T-helper 1 cell (primary cell): ENCODE measurements around the gene BCL7A.
A peak's percentile ranks its signal among the peaks of the same experiment; 100 is the strongest.

Source experiments
- DNase-seq, 5 donors: peaks; one replicate each; pipeline ENCODE4 v3.0.0-alpha.2; 2012 to 2020

The BCL7A gene

GRCh38 chr12:122079532-122080081 is 57.9 kb downstream of the BCL7A start:
- DNase-seq: no peak

- no peak for DNase-seq
Observed at GRCh38 chr12:122080149-122081082, 58.7 kb downstream of the BCL7A start.

- DNase-seq: peak in 1 of 5 donors; percentile 36
Observed at GRCh38 chr12:122081083-122081696, 59.5 kb downstream of the BCL7A start.

- DNase-seq: peak in 3 of 5 donors; percentile 26 to 75 (median 43)
Observed at GRCh38 chr12:122081697-122082221, 60.1 kb downstream of the BCL7A start.

GRCh38 chr12:122082621-122083356 is 61.1 kb downstream of the BCL7A start:
- DNase-seq: peak in 1 of 5 donors; percentile 19

- DNase-seq: no peak
Observed at GRCh38 chr12:122084857-122085405, 63.2 kb downstream of the BCL7A start.

GRCh38 chr12:122085591-122085990 is 63.9 kb downstream of the BCL7A start:
- no peak for DNase-seq

- DNase-seq: no peak
Observed at GRCh38 chr12:122086116-122086515, 64.4 kb downstream of the BCL7A start.

- DNase-seq: no peak
Observed at GRCh38 chr12:122086641-122087285, 65.1 kb downstream of the BCL7A start.

- DNase-seq: no peak
Observed at GRCh38 chr12:122087431-122088178, 65.9 kb downstream of the BCL7A start.

GRCh38 chr12:122088179-122088810 is 66.6 kb downstream of the BCL7A start:
- no peak for DNase-seq

- no peak for DNase-seq
Observed at GRCh38 chr12:122089077-122089476, 67.4 kb downstream of the BCL7A start.

- DNase-seq: no peak
Observed at GRCh38 chr12:122090759-122091515, 69.3 kb downstream of the BCL7A start.

GRCh38 chr12:122093098-122093883 is 71.6 kb downstream of the BCL7A start:
- no peak for DNase-seq

GRCh38 chr12:122094137-122094734 is 72.6 kb downstream of the BCL7A start:
- no peak for DNase-seq

- no peak for DNase-seq
Observed at GRCh38 chr12:122094735-122095631, 73.3 kb downstream of the BCL7A start.

- DNase-seq: no peak
Observed at GRCh38 chr12:122096014-122096413, 74.3 kb downstream of the BCL7A start.
